Prostate gland (tissue), 2 donors: ENCODE measurements around the gene PLCB2.

Experiments used
- POLR2A ChIP-seq: fragments of 450-650 bp; IDR thresholded peaks from one replicate; pipeline ENCODE4 v1.6.1; 2016; ENCODE audit warnings: antibody characterized with exemption, mild to moderate bottlenecking
- TF ChIP-seq, protein P1 (sequence below), 4 experiments: fragments of 200-600 bp in 2 of 4; fragments of 450-650 bp in 2 of 4; sonication (generic) in 2 of 4; IDR thresholded peaks; 1 replicate in 3 of 4; 2 replicates in 1 of 4; pipeline ENCODE4 v1.5.1; 2016 to 2019; ENCODE audit warnings: antibody characterized with exemption in 4 of 4, mild to moderate bottlenecking in 2 of 4, moderate library complexity in 2 of 4

DNA sequence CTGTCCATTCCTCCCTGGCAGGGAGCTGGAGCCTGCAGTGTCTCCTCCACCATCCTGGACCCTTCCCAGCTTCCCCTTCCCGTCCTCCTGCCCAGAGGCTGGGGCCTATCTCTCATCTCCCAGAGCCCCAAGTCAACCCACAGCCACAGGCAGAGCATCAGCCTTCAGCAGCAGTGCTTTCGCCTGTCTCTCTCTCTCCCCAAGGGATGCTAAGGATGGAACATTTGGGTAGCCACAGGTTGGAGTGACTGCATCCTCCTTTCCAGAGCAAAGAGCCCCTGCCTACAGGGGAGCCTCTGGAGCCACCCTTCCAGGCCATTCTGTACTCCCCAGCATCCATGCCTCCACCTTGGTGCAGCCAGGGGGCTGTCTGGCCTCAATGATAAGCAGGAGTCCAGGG, 4.2 kb downstream of the PLCB2 start:
- TF ChIP-seq, protein P1, sequence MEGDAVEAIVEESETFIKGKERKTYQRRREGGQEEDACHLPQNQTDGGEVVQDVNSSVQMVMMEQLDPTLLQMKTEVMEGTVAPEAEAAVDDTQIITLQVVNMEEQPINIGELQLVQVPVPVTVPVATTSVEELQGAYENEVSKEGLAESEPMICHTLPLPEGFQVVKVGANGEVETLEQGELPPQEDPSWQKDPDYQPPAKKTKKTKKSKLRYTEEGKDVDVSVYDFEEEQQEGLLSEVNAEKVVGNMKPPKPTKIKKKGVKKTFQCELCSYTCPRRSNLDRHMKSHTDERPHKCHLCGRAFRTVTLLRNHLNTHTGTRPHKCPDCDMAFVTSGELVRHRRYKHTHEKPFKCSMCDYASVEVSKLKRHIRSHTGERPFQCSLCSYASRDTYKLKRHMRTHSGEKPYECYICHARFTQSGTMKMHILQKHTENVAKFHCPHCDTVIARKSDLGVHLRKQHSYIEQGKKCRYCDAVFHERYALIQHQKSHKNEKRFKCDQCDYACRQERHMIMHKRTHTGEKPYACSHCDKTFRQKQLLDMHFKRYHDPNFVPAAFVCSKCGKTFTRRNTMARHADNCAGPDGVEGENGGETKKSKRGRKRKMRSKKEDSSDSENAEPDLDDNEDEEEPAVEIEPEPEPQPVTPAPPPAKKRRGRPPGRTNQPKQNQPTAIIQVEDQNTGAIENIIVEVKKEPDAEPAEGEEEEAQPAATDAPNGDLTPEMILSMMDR (IDR thresholded peaks at IDR 0.05): no peak
- TF ChIP-seq POLR2A: no peak
